A204.1 (cell line): ENCODE results near the gene CACNG7.
A peak's percentile ranks its signal among the peaks of the same experiment; 100 is the strongest.

Experiments used
- FAIRE-seq: peaks from 2 replicates; lab custom pipeline; 2012; peaks lifted over from hg19 to GRCh38; lab: Jason Lieb, UNC

The CACNG7 gene

DNA sequence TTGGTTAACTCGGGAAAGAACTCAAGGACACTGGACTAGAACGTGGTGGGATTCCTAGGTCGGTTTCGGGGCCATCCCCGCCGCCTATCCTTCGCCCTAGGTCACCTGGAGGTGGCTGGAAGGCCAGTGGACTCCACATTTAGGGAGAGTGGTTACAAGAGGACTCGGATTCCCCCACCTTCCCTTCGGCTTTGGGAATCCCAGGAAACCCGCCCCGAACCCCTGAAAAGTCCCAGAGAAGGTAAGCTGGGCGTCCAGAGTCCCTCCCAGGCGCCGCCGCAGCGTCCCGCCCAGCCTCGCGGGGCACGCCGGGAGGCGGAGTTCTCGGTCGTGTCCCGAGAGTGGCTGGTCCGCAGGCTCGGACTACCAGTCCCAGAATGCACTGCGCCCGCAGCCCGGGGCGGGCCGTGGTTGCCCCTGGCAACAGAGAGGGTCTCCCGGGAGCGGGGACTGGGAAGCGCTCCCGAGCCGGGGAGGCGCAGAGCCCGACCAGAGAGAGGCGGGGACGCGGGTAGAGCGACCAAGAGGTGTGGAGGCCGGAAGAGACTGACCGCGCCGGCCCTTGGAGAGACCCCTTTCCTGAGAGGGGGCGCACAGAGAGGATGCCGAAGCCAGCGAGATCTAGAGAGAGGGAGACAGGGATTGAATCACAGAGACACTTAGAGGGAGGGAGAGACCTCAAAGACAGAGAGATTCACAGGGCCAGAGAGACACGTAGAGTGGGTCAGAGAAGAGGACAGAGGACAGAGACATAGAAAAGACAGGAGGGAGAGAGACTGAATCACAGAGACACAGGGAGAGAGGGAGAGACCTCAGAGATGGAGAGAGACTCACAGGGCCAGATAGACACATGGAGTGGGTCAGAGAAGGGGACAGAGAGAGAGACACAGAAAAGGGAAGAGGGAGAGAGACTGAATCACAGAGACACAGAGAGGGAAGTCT is 29.7 kb upstream of the CACNG7 start:
- FAIRE-seq: peak; percentile 44

DNA sequence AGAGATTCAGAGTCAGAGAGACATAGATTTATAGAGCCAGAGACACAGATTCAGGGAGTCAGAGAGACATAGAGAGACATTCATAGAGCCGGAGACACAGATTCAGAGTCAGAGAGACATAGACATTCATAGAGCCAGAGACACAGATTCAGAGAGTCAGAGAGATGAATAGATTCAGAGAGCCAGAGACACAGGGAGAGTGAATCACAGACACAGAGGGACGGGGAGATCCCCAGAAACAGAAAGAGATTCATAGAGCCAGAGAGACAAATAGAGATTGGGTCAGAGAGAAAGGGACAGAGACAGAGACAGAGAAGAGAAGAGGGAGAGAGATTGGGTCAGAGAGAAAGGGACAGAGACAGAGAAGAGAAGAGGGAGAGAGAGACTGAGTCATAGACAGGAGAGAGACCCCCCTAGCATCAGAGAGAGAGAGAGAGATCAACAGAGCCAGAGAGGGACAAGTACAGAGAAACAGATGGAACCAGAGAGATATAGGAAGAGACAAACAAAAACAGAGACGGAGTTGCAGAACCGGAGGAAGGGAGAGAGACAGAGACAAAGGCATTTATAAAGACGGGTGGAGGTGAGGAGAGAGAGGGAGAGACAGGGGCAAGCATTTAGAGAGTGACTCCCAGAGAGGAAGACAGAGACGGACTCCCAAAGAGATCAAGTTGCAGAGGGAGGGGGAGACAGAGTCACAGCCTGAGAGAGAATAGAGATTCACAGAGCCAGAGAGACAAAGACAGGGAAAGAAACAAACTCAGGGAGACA is 28.2 kb upstream of the CACNG7 start:
- no peak for FAIRE-seq

GRCh38 chr19:53881482-53882390 is 27.3 kb upstream of the CACNG7 start, which contains the start of gene PRKCG:
TSS of gene PRKCG (plus strand) at chr19:53882197. CDS start at chr19:53882495, 298 bp downstream.
- FAIRE-seq: no peak

DNA sequence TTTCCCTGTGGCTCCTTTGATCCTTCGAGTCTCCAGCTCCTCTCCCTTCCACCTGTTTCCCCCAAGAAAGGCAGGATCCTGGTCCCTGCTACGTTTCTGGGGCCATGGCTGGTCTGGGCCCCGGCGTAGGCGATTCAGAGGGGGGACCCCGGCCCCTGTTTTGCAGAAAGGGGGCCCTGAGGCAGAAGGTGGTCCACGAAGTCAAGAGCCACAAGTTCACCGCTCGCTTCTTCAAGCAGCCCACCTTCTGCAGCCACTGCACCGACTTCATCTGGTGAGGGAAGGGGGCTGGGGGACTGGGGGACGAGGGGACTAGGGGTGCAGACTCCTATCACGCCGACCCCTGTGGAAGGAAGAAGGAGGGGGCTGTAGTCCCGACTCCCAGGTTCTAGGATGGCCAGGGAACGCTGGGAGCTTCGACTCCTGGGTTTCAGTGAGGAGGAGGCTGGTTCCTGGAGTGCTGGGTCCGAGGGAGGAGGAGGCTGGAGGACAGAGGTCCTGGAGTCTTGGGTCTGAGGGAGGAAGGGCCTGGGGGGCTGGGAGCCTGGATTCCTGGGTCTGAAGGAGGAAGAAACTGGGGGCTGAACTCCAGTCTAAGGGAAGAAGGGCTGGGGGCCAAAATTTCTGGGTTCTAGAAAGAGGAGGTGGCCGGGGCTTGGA is 26.6 kb upstream of the CACNG7 start:
- no peak for FAIRE-seq

- no peak for FAIRE-seq
Observed at GRCh38 chr19:53883231-53883661, 25.8 kb upstream of the CACNG7 start.

- FAIRE-seq: no peak
Observed at GRCh38 chr19:53883741-53884140, 25.3 kb upstream of the CACNG7 start.

- FAIRE-seq: no peak
Observed at GRCh38 chr19:53884256-53884655, 24.8 kb upstream of the CACNG7 start.

GRCh38 chr19:53885036-53885435 is 24.0 kb upstream of the CACNG7 start:
- no peak for FAIRE-seq

DNA sequence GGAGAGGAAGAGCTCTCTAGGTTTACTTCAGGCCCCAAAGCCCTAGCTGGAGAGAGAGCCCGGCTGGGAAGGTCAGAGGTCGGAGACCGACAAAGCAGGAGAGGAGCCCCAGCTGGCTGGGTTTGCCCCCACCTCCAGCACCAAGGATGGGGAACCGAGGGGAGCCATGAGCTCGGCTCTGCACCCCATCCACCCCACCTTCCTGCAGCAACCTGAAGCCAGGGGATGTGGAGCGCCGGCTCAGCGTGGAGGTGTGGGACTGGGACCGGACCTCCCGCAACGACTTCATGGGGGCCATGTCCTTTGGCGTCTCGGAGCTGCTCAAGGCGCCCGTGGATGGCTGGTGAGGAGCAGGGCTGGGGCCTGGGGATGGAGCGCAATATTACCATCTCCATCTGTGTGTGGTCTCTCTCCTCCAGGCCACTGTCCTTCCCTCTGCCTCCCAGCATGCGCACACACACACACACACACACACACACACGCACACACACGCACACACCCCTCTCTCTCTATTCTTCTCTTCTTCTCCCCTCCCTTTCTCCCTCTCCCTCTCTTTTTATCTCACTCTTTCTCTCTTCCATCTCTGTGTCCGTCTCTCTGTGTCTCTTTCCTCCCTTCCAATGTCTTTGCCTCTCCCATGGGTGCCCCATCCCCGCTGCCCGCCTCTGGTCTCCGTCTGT is 16.6 kb upstream of the CACNG7 start:
- FAIRE-seq: no peak

DNA sequence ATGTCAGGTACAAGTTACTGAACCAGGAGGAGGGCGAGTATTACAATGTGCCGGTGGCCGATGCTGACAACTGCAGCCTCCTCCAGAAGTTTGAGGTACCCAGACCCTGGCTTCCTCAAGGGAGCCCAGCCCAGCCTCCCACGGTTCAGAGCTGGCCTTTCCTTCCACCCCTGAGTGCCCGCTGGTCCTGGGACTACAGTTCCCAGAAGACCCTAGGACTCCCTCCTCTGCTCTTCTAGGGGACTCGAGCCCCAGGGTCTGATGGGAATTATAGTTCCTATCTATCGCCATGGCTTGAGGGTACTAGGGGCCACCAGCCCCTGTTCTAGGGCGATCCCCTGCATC is 16.1 kb upstream of the CACNG7 start:
- FAIRE-seq: no peak

DNA sequence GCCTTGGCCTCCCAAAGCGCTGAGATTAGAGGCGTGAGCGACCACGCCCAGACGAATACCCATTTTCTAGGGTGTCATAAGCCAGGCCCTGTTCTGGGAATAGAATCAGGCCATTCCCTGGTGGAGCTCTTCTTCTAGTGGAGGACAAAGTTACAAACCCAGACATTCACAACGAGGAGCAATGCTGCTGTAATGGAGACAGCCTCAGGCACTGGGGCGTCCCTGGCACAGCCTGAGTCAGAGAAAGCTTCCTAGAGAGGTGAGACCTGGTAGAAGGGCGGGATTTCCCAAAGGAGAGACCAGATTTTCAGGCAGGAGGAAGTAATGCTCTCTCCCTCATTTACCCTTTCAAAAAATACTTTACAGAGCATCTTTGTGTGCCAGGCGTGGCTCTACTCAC is 14.4 kb upstream of the CACNG7 start:
- no peak for FAIRE-seq

DNA sequence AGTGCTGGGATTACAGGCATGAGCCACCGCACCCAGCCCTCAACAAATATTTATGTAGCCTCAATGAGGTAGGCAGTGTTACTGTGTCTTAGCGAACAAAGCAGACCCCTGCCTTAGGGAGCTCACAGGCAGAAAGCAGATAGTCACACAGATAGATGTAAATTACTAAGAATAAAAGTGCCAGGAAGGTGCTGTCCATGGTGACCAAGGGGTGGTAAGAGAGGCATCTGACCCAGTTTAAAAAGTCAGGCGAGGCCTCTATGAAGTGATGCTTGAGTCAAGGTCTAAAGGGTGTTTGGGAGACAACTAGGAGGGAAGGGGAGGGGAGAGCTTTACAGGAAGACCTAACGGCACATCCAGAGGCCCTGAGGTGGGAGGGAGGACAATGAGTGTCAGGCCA is 12.4 kb upstream of the CACNG7 start:
- no peak for FAIRE-seq

GRCh38 chr19:53897459-53897858 is 11.6 kb upstream of the CACNG7 start:
- FAIRE-seq: no peak

DNA sequence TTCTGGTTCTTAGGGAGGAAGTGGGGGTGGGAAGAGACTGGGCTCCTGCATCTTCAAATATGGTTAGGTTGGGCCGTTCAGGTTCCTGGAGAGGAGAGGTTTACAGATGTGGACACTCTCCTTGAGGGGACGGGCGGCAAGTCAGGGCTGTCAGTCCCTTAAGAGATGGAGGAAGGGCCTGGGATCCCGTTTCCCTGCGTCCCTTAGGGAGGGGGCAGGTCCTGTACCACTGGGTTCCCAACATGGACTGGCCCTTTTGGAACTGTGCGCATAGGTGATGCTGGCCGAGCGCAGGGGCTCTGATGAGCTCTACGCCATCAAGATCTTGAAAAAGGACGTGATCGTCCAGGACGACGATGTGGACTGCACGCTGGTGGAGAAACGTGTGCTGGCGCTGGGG is 10.9 kb upstream of the CACNG7 start:
- FAIRE-seq: no peak

DNA sequence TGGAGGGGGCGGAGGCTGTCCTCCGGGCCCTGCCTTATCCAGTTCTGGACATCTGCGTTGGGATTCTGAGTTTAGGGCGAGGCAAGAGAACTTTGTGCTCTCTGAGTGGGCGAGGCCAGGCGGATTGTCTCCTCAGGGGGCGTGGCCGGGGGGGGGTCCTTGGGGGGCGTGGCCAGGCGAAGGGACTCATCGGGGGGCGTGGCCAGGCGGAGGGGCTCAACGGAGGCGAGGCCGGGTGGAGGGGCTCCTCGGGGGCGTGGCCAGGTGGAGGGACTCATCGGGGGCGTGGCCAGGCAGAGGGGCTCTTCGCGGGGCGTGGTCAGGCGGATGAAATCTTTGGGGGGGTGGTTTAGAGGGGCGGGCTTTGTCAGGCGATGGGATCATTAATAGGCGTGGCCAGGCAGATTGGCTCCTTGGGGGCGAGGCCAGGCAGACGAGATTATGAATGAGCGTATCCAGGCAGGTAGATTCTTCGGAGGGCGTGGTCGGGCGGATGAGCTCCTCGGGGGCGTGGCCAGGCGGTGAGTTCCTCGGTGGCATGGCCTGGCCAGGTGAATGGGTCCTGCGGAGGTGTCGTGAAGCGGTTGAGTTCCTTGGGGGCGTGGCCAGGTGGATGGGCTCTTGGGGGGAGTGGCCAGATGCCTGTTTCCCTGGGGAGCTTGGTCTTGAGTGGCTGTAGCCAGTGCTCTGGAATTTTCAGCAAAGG is 10.3 kb upstream of the CACNG7 start:
- no peak for FAIRE-seq

- no peak for FAIRE-seq
Observed at GRCh38 chr19:53900191-53900860, 8.8 kb upstream of the CACNG7 start.

DNA sequence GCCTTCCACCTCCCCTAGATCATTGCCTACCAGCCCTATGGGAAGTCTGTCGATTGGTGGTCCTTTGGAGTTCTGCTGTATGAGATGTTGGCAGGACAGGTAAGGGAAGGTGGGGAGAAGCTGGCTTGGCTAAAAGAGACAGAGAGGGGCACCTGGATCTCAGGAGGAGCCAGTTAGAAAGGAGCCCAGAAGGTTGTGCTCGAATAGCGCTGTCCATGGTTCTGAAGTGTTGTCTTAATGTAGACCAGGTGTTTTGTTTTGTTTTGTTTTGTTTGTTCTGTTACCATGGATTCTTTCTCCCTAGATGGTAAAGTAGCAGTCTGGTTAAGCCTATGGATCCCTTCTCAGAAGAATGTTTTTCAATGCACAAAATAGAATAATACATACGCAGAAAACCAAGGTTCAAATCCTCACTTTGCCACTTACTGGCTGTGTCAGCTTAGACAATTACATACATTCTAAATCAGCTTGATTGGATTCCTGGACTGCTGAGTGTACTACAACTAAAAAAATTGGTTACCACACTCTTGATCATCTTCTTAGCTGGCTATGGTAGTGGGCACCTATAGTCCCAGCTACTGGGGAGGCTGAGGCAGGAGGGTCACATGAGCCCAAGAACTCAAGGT is 5.9 kb upstream of the CACNG7 start:
- no peak for FAIRE-seq

DNA sequence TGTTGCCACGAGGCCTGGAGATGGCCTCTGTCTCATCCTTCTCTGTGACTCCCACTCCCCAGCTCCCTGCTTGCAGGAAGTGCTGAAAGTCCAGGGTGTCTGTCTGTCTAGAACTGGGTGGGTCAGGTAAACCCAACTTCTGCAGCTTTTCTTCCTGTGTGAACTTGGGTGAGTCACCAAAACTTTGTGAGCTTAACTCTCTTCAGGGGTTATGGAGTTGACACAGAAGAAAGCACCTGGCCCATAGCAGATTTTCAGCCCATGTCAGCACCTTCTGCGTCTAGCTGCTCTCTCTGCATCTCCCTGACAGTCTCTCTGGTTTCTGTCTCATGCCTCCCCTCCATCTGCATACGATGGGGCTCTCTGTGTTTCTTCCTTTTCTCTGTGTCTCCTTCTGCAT is 4.2 kb upstream of the CACNG7 start:
- no peak for FAIRE-seq

DNA sequence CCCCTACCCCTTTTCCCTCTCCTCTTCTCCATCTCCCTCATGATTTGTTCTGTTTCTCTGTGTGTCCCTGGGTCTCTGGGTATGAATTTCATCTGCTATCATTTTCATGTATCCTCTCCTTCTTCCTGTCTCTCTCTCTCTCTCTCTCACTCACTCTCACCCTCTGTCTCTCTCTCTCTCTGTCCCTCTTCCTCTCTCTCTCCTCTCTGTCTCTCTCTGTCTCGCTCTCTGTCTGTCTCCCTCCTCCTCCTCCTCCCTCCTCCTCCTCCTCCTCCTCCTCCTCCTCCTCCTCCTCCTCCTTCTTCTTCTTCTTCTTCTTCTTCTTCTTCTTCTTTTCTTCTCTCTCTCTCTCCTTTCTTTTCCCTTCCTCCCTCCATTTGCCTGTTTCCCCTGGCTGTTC is 3.3 kb upstream of the CACNG7 start:
- FAIRE-seq: no peak
